Osteoblast (primary cell): ENCODE measurements around the gene GUCA1C. TPM values are rescaled to one million over a fixed set of nuclear protein-coding genes. Genes with fewer than 3 reads are reported as not detected.

ENCODE experiments used
- DNase-seq: peaks from one replicate; pipeline ENCODE4 v3.0.0; 2011; ENCODE audit warnings: low spot score, mixed read lengths; ENCODE audit not compliant: insufficient read length; ENCODE audit errors: missing footprints
- H2AFZ ChIP-seq: 2 replicates; pipeline ENCODE4 v1.6.0; 2011; ENCODE audit warnings: mild to moderate bottlenecking, low read length
- H3K27ac ChIP-seq: 2 replicates; pipeline ENCODE4 v1.5.1; 2011; ENCODE audit warnings: mild to moderate bottlenecking, low read depth, low read length, moderate library complexity
- H3K27me3 ChIP-seq: 2 replicates; pipeline ENCODE4 v1.6.0; 2012; ENCODE audit warnings: mild to moderate bottlenecking, control low read depth, inconsistent platforms, low read length, moderate library complexity; ENCODE audit not compliant: insufficient read depth
- H3K36me3 ChIP-seq: 2 replicates; pipeline ENCODE4 v1.5.1; 2011; ENCODE audit warnings: mild to moderate bottlenecking, low read length, control low read depth, moderate library complexity; ENCODE audit not compliant: insufficient read depth
- H3K4me1 ChIP-seq: 2 replicates; pipeline ENCODE4 v1.5.1; 2011; ENCODE audit warnings: mild to moderate bottlenecking, low read length, control low read depth, moderate library complexity; ENCODE audit not compliant: insufficient read depth
- H3K4me2 ChIP-seq: 2 replicates; pipeline ENCODE4 v1.6.0; 2011; ENCODE audit warnings: mild to moderate bottlenecking, low read length; ENCODE audit not compliant: insufficient read depth
- H3K4me3 ChIP-seq: fragments of 200-600 bp; sonication (generic); 3 replicates; pipeline ENCODE4 v1.5.1; 2012; ENCODE audit warnings: mild to moderate bottlenecking, low read length, inconsistent platforms; ENCODE audit not compliant: insufficient read depth
- H3K79me2 ChIP-seq: 2 replicates; pipeline ENCODE4 v1.6.0; 2012; ENCODE audit warnings: mild to moderate bottlenecking, low read length, control low read depth, inconsistent platforms; ENCODE audit not compliant: insufficient read depth
- H3K9me3 ChIP-seq: 2 replicates; pipeline ENCODE4 v1.5.1; 2011; ENCODE audit warnings: low read depth, low read length, control low read depth
- H4K20me1 ChIP-seq: 2 replicates; pipeline ENCODE4 v1.6.0; 2012; ENCODE audit warnings: mild to moderate bottlenecking, low read length, control low read depth; ENCODE audit not compliant: insufficient read depth
- CTCF ChIP-seq: IDR thresholded peaks from 2 replicates; pipeline ENCODE4 v1.5.1; 2011; ENCODE audit warnings: mild to moderate bottlenecking, low read depth, low read length, moderate library complexity; ENCODE audit errors: extremely low read depth
- total RNA-seq: library from RNA; depleted of rRNA; stranded (reverse); fragments of >200 nt; gene quantifications from 2 replicates; pipeline ENCODE4 v1.2.3, GENCODE V29; 2012

The GUCA1C gene
- total RNA-seq, 1 donor: not detected

DNA sequence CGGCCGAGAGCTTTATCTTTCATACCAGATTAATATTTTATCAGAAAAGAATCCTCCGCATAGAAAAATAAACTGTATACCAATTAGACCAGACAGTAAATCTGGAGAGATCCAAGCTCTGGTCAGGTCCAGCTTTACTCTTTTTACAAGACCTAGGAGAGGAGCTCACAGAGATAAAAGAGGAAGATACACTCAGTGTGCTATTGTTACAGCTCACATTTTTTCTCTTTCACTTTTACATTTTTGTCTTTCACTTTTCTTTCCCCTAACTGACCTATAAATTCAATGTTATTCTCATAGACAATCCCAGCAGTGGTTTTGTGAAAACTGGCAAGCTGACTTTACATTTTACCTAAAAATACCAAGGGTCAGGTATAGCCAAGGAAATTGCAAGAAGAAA, 55.8 kb downstream of the GUCA1C start:
- Histone ChIP-seq H2AFZ (no peak overlapping the region), H3K4me1 (no peaks in the 10 kb centered on the region), H3K4me3 (no peak overlapping the region), H3K4me2 (no peak overlapping the region), H3K27me3 (no peaks in the 10 kb centered on the region), H3K36me3 (no peaks in the 10 kb centered on the region), H4K20me1 (no peaks in the 10 kb centered on the region), H3K27ac (no peak overlapping the region), H3K9me3 (no peaks in the 10 kb centered on the region), H3K79me2 (no peaks in the 10 kb centered on the region)
- no peak for DNase-seq
- no peak for TF ChIP-seq CTCF

GRCh38 chr3:108894981-108895380, 58.7 kb downstream of the GUCA1C start:
- Histone ChIP-seq H3K4me3 (no peak overlapping the region), H4K20me1 (no peaks in the 10 kb centered on the region), H3K4me1 (no peaks in the 10 kb centered on the region), H3K9me3 (no peaks in the 10 kb centered on the region), H3K4me2 (no peak overlapping the region), H3K79me2 (no peaks in the 10 kb centered on the region), H2AFZ (no peak overlapping the region), H3K27me3 (no peaks in the 10 kb centered on the region), H3K27ac (no peak overlapping the region), H3K36me3 (no peaks in the 10 kb centered on the region)
- DNase-seq: no peak
- TF ChIP-seq CTCF: no peak

DNA sequence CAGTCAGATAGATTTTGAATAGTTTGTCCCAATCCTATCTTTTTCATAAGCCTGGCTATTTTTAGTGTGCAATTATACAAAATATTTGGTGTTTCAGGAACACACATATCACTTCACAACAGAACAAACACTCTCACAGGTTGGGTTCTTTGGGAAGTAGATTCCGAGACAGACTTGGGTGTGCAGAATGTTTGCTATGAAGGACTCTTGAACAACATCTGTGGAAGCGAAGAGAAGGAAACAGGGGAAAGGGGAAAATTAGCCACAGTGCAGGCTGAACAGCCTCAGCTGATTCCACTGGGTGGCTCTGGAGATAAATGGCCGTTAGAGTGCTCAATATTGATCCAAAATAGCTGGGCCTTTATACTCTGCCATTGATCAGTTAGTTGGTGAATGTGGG, 61.8 kb downstream of the GUCA1C start:
- no peak overlapping the region for H3K27ac ChIP-seq
- H4K20me1 ChIP-seq: no peaks in the 10 kb centered on the region
- no peaks in the 10 kb centered on the region for H3K4me1 ChIP-seq
- TF ChIP-seq CTCF: no peak
- no peaks in the 10 kb centered on the region for H3K79me2 ChIP-seq
- H3K4me2 ChIP-seq: no peak overlapping the region
- no peak for DNase-seq
- H2AFZ ChIP-seq: no peak overlapping the region
- H3K27me3 ChIP-seq: no peaks in the 10 kb centered on the region
- no peaks in the 10 kb centered on the region for H3K36me3 ChIP-seq
- no peak overlapping the region for H3K4me3 ChIP-seq
- H3K9me3 ChIP-seq: no peaks in the 10 kb centered on the region

DNA sequence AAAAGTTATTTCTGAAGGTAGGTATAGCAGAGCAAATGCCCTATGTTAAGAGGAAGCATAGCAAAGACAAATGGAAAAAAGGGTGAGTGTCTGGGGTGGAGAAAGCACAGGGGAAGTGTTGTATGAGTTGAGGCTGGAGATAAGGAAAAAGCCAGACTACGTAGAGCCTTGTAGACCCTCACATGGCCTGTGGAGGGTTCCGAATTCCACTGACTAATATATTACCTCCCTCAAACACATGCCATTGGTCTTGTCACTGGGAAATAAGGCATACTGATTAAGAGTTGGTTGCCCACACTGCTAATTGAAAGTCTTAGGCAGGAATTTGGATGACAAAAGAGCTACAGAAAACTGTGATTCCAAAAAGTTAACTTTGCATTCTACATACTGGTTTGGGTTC, 65.9 kb downstream of the GUCA1C start:
- Histone ChIP-seq H3K27ac (no peak overlapping the region), H3K36me3 (no peaks in the 10 kb centered on the region), H3K27me3 (no peaks in the 10 kb centered on the region), H3K9me3 (no peaks in the 10 kb centered on the region), H3K79me2 (no peaks in the 10 kb centered on the region), H3K4me3 (no peak overlapping the region), H3K4me2 (no peak overlapping the region), H4K20me1 (no peaks in the 10 kb centered on the region), H3K4me1 (no peaks in the 10 kb centered on the region), H2AFZ (no peak overlapping the region)
- DNase-seq: no peak
- no peak for TF ChIP-seq CTCF
